Uterus (tissue), 2 donors: ENCODE measurements around the gene TRIP6.

Source experiments
- POLR2A ChIP-seq, 2 donors: fragments of 450-650 bp; IDR thresholded peaks; one replicate each; pipeline ENCODE4 v1.6.1; 2016; ENCODE audit warnings: antibody characterized with exemption in 2 of 2, mild to moderate bottlenecking in 1 of 2, moderate library complexity in 1 of 2
- TF ChIP-seq, protein P1 (sequence below), 4 experiments: fragments of 200-600 bp in 2 of 4; fragments of 450-650 bp in 2 of 4; sonication (generic) in 2 of 4; IDR thresholded peaks; one replicate each; pipeline ENCODE4 v1.5.1; 2016 to 2019; ENCODE audit warnings: antibody characterized with exemption in 4 of 4, mild to moderate bottlenecking in 2 of 4, moderate library complexity in 1 of 4

DNA sequence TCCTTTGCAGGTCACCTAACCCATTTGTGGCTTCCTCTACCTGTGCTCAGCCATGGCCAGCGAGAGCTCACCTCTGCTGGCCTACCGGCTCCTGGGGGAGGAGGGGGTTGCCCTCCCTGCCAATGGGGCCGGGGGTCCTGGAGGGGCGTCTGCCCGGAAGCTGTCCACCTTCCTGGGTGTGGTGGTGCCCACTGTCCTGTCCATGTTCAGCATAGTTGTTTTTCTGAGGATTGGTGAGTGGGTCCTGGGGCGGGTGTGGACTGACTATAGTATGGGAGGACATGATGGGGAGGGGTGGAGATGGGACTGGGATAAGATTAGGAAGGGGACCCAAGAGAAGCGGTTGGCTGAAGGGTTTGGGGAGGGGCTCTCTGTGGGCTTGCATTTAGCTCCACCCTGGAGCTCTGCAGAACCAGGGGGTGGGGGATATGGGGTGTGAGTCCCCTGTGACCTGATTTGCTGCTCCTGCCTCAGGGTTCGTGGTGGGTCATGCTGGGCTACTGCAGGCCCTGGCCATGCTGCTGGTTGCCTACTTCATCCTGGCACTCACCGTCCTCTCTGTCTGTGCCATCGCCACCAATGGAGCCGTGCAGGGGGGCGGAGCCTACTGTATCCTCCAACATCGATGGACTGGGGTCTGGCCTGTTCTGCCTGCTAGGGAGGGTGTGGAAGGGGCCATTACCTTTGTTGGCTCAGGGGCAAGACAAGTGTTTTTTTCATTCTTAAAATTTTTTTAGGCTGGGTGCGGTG, 12.9 kb upstream of the TRIP6 start:
- TF ChIP-seq, protein P1, sequence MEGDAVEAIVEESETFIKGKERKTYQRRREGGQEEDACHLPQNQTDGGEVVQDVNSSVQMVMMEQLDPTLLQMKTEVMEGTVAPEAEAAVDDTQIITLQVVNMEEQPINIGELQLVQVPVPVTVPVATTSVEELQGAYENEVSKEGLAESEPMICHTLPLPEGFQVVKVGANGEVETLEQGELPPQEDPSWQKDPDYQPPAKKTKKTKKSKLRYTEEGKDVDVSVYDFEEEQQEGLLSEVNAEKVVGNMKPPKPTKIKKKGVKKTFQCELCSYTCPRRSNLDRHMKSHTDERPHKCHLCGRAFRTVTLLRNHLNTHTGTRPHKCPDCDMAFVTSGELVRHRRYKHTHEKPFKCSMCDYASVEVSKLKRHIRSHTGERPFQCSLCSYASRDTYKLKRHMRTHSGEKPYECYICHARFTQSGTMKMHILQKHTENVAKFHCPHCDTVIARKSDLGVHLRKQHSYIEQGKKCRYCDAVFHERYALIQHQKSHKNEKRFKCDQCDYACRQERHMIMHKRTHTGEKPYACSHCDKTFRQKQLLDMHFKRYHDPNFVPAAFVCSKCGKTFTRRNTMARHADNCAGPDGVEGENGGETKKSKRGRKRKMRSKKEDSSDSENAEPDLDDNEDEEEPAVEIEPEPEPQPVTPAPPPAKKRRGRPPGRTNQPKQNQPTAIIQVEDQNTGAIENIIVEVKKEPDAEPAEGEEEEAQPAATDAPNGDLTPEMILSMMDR (IDR thresholded peaks at IDR 0.05): no peak
- TF ChIP-seq POLR2A (IDR thresholded peaks at IDR 0.05): no peak
